ENCODE results near the gene TRA2A.
"Not testable (repeated sequence)": the region's sequence is repeated elsewhere in the genome, so short reads cannot be mapped to it uniquely, and the experiment has no call there.

The TRA2A gene

DNA sequence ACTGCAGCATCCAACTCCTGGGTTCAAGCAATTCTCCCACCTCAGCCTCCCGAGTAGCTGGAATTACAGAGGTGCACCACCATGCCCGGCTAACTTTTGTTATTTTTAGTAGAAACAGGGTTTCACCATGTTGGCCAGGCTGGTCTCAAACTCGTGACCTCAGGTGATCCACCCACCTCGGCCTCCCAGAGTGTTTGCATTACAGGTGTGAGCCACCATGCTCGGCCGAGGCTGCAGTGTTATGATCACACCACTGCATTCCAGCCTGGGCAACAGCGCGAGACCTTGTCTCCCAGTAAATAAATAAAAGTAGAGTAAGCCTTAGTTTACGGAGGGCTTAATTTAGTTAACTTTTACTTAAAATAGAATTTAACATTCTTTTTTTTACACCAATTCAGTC lies 37.8 kb downstream of the TRA2A start:
- DNase-seq: no peak

DNA sequence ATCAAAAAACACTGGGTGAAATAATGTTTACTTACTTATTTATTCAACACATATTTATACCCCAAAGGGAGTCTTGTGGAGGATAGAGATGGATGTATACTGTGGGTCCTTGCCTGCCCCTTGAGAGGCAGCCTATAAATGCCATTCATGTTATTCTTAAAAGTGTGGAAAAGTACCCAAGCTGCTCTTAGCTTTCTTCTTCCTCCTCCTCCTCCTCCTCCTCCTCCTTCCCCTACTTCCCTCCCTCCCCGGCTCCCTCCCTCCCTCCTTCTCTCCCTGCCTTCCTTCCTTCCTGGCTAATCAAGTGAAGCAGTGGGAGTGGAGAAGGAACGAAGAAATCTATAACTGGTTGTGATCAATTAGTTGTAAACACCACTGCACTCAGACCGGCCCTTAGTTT lies 40.3 kb downstream of the TRA2A start:
- DNase-seq: no peak

DNA sequence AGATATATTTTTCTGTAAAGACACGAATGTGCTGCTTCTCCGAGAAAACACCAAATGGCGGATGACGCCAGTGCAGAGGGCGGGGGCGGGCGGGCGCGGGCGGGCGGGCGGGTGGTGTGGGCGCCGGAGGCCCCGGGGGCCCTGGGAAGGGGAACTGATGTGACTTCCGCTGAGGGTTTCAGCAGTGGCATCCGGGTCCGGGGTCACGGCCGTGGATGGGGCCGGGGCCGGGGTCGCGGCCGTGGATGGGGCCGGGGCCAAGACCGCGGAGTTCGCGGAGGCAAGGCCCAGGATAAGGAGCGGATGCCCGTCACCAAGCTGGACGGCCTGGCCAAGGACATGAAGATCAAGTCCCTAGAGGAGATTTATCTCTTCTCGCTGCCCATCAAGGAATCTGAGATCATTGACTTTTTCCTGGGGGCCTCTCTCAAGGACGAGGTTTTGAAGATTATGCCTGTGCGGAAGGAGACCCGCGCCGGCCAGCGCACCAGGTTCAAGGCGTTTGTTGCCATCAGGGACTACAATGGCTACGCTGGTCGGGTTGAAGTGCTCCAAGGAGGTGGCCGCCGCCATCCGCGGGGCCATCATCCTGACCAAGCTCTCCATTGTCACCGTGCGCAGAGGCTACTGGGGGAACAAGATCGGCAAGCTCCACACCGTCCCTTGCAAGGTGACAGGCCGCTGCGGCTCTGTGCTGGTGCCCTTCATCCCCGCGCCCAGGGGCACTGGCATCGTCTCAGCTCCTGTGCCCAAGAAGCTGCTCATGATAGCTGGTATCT lies 41.2 kb downstream of the TRA2A start:
- peak in 10 of 14 donors; percentile 17 to 63 (median 32) for DNase-seq

DNA sequence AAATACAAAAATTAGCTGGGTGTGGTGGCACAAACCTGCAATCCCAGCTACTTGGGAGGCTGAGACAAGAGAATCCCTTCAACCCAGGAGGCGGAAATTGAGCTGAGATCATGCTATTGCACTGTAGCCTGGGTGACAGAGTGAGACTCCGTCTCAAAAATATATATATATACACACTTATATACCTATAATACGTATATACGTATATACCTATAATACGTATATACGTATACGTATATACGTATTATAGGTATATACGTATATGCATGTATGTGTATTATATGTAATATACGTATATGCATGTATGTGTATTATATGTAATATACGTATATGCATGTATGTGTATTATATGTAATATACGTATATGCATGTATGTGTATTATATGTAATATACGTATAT lies 43.1 kb downstream of the TRA2A start:
- not testable (repeated sequence) for DNase-seq

DNA sequence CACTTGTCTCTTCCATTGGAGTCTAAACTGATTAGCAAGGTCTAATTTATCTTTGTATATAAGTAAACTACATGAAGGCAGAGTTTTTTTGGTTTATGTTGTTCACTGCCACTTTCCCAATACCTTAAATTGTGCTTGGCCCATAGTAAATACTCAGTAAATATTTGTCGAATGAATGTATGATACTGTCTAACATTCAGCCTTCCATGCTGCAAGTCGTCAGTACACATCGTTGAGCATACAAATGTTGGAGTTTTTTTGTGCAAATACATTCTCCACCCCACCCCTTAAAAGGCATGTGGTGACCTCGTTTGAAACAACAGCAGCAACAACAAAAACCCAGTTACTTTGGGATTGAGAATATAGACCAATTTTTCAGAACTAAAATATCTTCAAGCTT lies 44.1 kb downstream of the TRA2A start:
- DNase-seq: no peak

DNA sequence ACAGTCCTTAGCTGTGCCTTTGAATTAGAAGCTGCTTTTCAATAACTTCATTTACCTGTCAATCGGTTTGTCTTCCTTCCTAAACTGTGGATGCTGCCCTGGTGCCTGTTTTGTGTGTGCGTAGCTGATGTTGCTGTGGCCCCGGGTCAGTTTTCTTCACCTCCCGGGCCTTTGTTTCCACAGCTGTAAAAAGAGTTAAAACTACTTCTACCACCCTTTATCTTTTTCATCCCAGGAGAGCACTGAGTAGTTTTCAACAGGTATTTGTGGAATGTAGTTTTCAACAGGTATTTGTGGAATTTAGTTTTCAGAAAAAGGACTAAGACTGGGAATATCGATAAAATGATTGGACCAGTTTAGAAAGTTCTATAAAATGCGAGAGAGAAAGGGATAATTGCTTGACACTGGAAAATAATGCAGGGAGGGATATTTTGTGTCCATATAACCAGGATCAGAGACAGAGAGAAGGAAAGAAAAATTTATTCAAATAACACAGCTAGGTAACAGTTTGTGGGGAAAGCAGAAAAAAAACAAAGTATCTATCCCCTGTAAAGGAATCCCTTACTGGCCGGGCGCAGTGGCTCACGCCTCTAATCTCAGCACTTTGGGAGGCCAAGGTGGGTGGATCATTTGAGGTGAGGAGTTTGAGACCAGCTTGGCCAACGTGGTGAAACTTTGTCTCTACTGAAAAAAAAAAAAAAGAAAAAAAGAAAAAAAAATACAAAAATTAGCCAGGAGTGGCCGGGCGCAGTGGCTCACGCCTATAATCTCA lies 45.6 kb downstream of the TRA2A start:
- DNase-seq: no peak

DNA sequence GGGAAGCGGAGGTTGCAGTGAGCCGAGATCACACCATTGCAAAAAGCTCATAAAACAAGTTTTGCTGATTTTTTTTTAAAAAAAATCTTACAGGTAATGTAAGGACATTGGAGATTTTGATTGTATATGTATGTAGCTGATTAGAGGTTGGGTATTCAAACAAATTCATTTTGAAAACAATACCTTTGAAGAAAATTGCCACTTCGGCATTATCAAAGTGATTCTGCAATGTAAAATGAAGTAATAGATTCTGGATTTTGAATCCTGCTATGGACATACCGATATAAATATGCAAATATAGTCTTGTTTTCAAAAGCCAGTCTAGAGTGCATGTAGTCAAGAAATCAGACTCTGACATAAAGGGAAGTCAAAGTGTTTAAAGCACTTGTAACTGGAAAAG lies 49.1 kb downstream of the TRA2A start:
- DNase-seq: no peak

DNA sequence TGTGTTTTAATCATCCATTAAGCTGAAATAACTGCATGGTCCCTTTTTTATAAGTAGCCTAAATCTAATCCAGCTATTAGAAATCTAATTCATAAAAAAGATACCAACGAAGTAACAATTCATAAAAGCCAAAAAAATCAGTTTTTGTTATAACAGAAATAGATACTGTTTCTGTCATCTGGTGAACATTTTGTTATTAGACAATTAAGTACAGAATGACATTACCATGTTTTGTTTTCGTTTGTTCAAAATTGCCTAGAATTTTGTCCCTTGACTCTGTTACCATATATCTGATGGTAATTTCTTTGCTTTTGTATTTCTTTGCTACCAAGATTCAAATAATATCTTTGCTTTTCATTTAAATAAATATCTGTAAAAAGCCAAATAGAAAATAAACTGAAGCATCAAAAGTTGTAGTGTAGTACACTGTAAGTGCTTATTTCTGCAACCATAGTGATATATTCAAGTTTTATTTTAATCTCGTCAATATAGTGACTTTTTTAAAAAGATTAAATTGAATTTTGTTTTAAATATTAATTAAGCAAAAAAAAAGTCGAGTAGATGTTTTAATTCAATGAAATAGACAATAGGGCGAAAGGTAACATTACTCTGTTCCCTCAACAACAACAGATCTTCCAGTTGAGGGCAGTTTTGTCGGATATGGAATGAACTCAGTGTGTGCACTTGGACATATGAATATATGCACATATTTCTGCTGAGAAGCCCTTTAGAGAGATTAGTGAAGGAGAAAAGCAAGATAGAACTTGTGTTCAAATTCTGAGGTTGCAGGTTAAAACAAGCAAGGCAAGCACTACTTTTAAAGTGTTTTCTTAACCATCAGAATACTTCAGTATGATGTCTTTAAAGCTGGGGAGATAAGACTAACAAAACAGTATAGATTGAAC lies 53.6 kb downstream of the TRA2A start:
- no peak for DNase-seq

DNA sequence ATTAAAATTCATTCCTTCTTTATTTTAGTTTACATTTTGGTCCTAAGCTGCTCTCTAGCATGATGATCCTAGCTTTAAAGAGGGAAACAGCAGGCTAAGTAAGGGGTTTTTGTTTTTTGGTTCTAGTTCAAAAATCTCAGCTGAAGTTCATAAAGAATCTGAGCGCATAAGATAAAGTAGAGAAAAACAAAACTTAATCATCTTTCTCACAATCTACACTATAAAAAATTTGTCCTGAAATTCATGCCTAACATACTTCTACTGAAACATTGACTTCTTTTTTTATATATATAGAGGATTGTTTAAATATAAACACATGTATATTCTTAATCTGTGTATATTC lies 54.7 kb downstream of the TRA2A start:
- DNase-seq: no peak

DNA sequence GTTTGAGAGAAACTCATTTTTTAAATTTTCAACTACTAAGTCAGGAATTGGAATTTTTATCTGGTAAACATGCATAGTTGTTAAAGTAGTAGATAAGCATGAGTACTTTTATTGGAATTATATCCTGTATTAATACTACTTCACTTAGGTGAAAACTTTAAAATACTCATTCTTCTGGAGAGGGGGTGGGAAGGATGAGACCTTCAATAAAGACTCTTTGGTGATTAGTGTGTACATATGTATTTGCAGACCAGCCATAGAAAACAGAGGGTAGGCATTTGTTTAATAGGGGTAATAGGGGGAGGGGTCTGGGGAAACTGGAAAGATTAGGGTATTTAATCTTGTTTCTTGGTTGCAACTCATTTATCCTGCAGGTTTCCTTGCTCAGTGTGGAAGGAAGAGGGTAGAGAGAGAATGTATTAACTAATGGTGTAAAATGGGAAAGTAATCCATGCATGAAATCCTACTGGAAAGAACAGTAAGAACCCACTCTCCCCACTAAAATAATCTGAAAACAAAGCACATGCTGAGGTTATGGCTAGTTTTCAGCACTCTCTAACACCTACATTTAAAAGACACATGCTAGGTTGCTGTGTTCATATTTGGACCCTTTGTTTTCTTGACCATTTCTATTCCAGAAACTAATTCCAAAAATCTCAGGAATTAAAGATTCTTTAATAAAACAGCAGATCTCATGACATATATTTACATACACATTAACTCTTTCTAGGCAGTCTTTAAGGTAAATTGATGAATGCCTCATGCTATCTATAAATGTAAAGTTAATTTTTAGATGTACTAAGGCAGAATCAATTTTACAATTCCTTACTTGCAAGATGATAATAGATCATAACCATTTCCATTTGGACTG lies 55.3 kb downstream of the TRA2A start:
- no peak for DNase-seq

DNA sequence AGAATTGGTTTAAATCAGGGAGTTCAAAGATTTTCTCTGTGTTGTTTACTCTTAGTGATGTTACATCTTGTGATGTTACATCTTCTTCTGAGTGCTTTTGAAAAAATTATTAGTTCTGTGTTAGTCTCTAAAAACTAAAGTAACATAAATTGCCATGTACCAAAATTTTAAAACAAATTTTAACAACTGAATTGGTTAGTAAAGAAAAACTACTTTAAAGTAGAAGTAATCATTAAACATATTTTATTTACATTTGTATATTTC lies 56.3 kb downstream of the TRA2A start:
- DNase-seq: no peak

DNA sequence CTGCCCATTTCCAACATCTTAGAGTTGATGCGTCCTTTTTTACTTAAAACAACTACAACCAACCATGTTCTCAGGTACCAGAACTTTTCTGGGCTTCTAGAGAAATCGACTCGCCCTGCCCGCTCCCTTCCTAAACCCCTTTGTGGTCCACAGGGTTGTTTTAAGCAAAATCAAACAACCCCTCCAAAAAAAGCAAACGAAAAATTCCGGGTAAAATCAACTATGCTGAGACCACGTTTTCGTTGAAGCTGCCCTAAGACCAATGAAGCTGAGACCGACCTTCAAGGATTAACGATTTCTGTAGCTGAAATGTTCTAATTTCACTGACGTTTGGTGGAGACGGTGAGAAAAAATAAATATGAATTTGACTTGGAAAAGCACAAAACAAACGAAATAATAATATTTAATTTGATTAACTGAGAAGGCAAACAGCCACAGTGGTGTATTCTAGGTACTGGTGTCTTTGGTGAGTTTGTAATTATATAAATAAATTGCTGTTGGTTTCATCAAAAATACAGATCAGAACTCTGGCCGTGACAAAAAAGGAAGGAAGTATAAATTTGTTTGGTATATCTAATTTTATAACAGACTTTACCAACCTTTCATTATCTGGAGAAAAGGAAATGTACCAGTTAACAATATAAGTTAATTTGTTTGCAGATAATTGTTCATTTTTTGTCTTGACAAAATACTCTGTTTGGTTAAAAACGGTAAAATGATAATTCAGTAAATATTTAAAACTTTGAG lies 56.8 kb downstream of the TRA2A start:
- no peak for DNase-seq

DNA sequence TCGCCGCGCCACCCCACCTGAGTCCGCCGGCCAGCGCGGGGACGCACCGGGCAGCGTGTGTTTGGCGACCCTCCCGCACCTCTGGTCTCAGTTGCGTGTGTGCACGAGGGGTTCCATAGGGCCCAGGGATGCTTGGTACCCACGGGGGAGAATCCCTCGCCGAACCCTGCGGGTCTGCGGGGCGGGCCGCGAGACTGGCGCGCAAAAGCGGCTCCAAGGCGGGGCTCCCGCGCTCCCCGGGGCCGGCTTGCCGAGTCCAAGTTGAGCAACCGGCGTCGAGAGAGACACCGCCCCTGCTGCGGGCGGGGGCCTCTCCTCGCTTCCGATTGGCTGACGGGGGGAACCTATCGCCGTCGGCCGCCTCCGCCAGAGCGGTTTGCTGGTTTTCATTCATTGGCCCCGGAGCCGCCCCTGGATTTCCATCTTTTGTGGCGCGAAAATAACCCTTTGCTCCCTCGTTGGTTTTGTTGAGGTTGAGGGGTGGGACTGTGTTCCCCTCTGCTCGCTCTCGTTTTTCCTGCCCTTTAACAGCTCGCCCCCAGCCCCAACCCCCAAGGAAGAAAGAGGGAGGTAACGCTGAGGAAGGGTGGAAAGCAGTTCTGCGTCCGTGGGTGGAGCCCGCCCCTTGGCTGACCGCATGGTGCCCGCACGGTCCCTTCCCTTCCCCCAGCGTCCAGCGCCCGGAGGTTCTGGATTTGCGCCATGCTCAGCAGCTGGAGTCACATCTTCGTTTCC lies 57.5 kb downstream of the TRA2A start:
- DNase-seq: peak in 4 of 14 donors; percentile 16 to 45 (median 21)

DNA sequence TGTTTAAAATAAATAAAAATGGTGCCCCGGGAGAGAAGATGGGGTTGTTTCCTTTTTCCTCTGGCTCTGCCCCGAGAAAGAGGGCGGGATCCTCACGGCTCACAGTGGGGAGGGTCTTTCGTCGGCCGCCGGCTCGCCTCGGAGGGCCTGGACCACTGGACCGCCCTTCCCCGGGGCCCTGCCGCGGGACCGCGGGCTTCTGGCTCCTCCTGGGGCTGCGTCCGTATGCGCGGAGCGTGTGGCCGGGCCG lies 58.0 kb downstream of the TRA2A start:
- no peak for DNase-seq

DNA sequence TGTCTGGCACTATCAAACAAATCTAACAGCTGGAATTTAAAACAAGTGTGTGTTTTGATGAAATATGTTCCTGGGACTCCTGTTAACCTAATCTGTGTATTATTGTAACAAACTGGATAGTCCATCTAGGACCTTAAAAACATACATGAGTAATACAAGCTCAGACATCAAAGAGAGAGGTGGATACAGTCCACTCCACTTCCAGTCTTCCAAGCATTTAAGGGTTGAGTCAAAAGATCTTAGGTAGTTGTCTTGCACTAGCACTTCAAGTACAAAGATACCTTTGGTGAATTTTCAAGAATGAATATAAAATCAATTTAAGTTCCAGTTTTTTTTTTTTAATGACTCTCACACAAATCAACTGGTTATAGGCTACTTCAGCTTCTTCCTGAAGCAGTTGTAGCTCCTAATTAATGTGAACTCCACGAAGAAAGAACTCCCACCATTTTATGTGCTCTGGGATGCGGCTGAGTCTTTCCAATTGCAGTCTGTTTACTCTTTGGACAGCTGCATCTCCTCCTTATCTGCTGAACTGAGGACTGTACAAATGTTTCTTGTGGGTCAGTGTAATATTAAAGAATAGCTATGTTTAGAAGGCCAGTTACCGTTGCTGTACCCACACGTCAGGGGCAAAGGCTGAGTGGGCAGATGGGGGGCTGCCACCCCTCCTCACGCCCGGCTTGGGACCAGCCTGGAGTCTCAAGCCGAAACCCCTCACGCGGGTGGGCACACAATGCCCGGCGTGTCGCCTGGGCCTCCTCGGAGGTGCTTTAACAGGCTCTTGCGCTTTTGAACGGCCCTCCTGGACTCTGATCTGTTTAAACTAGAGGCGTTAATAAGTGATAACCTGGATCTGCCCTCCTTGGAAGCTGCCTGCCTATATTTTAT lies 58.6 kb downstream of the TRA2A start:
- DNase-seq: no peak

DNA sequence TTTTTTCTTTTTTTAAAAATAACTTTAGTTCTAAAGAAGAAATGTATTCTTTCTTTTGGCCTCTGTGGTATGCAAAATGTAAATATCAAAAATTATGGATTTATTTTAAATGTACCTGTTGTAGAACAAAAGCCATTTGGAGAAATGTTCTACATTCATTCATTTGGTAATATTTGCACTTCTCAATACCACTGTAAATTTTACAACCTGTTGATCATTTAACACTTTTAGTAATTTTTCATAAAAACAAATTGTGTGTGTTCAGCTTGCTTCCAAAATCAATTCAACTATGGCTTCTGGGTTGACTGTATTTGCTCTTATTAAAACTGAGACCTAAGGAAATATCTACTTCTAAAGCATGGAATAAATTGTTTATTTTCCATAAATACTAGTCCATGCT lies 59.2 kb downstream of the TRA2A start:
- no peak for DNase-seq

DNA sequence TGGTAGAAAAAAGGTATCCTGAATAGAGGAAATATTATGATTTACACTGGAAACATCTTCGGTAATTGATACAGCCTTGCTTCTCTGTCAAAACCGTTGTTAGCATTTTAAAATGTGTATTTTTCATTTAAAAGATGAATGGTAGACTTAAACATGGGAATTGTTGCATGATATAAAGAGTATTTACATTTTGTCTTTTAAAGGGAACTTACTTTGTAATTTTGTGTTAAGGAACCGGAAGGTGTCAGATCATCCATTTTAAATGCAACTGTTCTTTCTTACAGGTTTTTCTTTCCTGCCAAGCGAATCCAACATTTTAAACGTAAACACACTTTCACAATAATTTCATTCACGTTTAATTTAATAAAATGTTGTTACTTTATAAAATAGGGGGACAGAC lies 59.7 kb downstream of the TRA2A start:
- DNase-seq: no peak

DNA sequence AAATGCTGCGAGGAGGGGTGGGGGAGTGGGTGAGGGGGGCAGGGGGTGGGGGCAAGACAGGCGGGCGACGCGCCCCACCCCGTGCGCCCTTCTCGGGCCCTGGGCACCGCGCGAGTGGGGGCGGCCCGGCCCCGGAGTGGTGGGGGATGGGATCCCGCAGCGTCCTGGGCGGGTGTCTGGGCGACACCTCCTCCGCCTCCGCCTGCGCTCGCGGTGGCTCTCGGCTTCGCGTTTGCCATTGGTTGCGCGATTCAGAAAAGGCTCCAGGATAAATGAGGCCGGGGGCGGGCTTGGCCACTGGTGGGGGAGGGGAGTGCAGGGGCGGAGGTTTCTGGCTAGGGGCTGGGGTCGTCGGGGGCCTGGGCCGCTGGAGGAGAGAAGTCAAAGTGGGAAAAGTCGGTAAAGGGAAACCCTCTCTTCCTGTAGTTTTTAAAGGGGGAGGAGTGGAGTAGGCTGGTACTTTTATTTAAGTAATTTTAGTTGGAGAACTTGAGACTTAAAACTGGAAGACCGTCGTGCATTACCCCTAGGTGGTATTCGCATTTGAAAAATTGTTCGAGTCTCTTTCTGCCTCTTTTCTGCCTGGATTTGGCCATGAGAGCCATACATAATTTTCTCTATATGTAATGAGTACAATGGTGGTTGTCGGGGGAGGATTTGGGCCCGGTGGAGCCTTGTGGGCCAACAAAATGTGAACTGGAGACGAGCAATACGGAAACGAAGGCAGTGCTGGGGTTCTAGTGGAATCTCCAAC lies 60.5 kb downstream of the TRA2A start:
- DNase-seq: peak in 1 of 14 donors; percentile 10

DNA sequence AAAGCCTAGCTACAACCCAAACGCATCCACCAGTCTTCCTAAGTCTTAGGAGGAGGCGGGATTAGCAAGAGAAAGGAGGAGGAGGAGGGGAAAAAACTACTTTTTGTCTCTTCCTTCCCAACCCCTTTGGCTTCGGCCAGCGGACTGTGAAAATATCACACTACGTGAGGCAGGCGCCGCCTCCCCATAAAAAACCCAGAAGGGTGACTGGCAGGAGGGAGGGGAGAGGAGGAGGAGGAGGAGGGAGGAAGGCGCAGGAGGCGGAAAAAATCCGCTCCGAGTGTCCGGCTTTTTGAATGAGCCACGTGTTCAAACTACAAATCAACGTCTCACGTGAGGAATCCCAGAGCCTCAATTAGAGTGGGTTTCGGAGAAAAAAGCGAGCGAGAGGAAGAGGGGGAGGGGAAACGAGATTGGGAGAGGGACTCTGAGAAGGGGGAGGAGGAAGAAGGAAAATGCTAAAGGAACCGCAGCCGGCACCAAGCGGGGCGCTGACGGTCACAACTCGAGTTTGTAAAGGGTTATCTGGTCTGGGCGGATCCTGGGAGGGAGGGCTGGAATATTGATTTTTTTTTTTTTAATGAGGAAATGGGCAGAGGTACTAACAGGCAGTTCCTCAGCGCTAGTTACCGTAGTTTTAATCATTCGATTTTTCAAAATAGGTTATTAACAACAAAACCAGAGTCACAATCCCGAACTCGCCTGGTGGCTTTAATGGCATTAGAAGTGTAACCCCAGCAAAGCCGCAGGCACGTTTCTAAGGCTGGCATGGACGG lies 61.3 kb downstream of the TRA2A start, which contains the start of gene IGF2BP3:
Gene IGF2BP3, minus strand, starts transcription at position 162 of the 776 bp plus-strand sequence. CDS start 381 bp downstream, outside the sequence.
- DNase-seq: no peak

Measured in C1 segment of cervical spinal cord (tissue), 14 donors.